ENCODE results near the gene SNAPC5.

The SNAPC5 gene

DNA sequence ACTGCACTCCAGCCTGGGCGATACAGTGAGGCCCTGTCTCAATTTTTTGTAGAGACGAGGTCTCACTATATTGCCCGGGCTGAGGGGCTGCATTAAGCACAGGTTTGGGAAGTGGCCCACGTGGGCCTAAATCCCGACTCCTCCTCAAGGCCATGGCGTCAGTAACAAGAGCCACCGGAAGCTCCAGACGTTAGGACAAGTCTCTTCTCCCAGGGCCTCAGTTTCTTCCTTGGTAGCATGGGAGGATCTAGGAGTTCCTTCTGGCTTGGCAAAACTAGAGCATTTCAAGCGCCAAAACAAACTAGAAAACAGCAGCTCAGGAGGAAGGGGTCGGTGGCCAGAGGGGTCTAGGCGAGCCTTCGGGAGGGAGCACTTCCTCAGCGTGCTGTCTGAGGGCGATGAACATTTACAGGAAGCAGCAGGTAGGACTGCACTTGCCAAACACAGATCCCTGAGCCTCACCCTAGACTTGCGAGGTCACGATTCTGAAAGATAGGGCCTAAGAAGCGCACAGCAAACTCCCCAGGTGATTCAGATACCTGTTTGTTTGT lies 536 bp downstream of the SNAPC5 start:
- no peak for DNase-seq (ENCODE audit: extremely low read depth, insufficient read length)

DNA sequence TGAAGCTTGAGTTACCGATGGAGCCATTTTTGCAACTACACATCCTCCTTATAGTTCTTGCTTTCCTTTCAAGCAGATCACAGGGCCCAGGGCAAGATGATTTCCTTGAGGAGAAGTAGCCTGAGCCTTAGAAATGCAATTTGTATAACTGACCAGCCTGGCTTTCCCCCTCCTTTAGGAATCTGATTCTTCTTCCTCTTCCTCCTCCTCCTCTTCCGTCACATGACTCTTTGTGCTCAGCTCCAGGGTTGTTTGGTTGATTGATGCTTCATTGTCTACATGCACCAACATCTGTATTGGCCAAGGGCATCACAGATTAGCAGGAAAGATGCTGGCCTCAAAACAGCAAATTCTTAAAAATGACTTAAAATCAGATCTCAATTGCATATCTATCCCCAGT lies 3.3 kb downstream of the SNAPC5 start:
- no peaks in the 10 kb centered on the region for H3K27me3 ChIP-seq (replicated peaks; ENCODE audit: control insufficient read depth, insufficient read depth, low read length)
- H3K36me3 ChIP-seq (ENCODE audit: control insufficient read depth, insufficient read depth, low read length), result peaks cover 29% of the 10 kb centered on the region
- DNase-seq (ENCODE audit: extremely low read depth, insufficient read length), result no peak
- H3K4me3 ChIP-seq (replicated peaks; ENCODE audit: low read depth, low read length), result no peak overlapping the region
- TF ChIP-seq, protein P1, sequence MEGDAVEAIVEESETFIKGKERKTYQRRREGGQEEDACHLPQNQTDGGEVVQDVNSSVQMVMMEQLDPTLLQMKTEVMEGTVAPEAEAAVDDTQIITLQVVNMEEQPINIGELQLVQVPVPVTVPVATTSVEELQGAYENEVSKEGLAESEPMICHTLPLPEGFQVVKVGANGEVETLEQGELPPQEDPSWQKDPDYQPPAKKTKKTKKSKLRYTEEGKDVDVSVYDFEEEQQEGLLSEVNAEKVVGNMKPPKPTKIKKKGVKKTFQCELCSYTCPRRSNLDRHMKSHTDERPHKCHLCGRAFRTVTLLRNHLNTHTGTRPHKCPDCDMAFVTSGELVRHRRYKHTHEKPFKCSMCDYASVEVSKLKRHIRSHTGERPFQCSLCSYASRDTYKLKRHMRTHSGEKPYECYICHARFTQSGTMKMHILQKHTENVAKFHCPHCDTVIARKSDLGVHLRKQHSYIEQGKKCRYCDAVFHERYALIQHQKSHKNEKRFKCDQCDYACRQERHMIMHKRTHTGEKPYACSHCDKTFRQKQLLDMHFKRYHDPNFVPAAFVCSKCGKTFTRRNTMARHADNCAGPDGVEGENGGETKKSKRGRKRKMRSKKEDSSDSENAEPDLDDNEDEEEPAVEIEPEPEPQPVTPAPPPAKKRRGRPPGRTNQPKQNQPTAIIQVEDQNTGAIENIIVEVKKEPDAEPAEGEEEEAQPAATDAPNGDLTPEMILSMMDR (IDR thresholded peaks at IDR 0.05; ENCODE audit: insufficient read depth, low read length, poor library complexity, severe bottlenecking), result no peak

More for the DNA sequence above, 536 bp downstream of the SNAPC5 start:
- Histone ChIP-seq H3K4me3 (replicated peaks; ENCODE audit: low read depth, low read length) (peak overlapping the region; percentile 83), H3K27me3 (replicated peaks; ENCODE audit: control insufficient read depth, insufficient read depth, low read length) (no peaks in the 10 kb centered on the region), H3K36me3 (ENCODE audit: control insufficient read depth, insufficient read depth, low read length) (peaks cover 29% of the 10 kb centered on the region)
- TF ChIP-seq, protein P1 (IDR thresholded peaks at IDR 0.05; ENCODE audit: insufficient read depth, low read length, poor library complexity, severe bottlenecking), result no peak

DNA sequence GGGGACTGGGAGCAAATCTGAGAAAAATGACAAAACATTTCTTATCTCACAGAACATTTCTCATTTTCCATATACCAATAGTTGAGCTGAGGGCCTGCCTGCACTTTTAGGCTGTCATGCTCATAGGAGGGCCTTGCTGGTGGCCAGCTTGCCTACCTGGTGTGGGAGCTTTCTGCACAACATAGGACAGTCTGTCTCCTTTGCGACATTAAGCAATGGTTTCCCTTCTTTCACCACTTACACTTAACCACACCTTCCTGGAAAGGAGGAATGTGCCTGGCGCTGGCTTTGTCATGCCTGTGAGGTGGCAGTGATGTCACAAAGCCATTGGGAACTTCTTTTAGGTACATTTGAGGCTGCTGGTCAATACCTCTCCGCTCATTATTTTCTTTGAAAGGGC lies 5.7 kb downstream of the SNAPC5 start:
- H3K4me3 ChIP-seq (replicated peaks; ENCODE audit: low read depth, low read length), result no peak overlapping the region
- no peaks in the 10 kb centered on the region for H3K27me3 ChIP-seq (replicated peaks; ENCODE audit: control insufficient read depth, insufficient read depth, low read length)
- DNase-seq (ENCODE audit: extremely low read depth, insufficient read length), result no peak
- TF ChIP-seq, protein P1 (IDR thresholded peaks at IDR 0.05; ENCODE audit: insufficient read depth, low read length, poor library complexity, severe bottlenecking), result no peak
- H3K36me3 ChIP-seq (ENCODE audit: control insufficient read depth, insufficient read depth, low read length), result peaks cover 40% of the 10 kb centered on the region

DNA sequence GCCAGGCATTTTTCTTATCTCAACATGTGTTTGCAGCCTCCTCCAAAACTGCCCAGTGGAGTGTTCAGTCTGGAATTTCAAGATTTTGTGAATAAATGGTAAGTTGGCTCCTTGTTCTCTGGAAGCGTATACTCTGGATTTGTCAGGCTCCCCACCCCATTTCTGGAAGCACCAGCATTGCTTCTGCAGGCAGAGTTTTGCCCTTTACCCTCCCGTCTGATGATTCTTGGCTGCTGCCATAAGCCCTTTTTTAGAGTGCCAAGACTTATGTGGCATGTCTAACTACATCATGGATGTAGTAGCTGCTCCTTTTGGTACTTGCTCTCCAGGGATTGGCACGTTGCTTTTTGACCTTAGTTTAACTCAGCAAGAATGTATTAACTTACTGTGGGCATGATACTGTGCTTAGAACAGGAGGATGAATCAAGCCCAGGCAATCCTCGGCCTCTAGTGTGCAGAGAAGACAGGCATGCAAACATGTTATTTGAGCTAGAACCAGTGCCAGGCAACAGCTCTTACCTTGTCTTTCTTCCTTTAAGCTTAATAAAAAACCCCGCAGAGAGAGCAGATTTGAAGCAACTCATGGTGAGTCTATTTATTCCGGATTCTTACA lies 8.3 kb downstream of the SNAPC5 start:
- Histone ChIP-seq H3K4me3 (replicated peaks; ENCODE audit: low read depth, low read length) (no peak overlapping the region), H3K27me3 (replicated peaks; ENCODE audit: control insufficient read depth, insufficient read depth, low read length) (no peaks in the 10 kb centered on the region), H3K36me3 (ENCODE audit: control insufficient read depth, insufficient read depth, low read length) (peaks cover 38% of the 10 kb centered on the region)
- no peak for DNase-seq (ENCODE audit: extremely low read depth, insufficient read length)
- TF ChIP-seq, protein P1 (IDR thresholded peaks at IDR 0.05; ENCODE audit: insufficient read depth, low read length, poor library complexity, severe bottlenecking), result no peak

DNA sequence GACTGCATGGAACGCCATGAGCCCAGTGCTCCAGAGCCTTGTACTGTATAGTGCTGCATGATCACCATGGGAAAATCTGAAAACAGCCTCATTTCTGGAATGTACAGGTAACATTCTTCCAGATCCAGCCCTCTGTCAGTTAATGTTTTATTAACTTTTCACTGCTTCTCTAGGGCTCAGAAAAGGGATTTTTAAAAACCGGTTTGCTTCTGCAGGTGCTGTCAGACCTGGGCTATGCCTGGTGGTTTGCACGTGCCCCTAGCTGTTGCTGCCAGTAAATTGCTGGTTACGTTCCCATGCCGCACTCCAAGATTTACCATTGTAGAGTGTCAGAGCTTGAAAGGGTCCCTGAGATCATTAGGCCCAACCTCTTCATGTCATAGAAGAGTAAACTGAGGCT lies 9.0 kb downstream of the SNAPC5 start:
- peaks cover 33% of the 10 kb centered on the region for H3K36me3 ChIP-seq (ENCODE audit: control insufficient read depth, insufficient read depth, low read length)
- H3K4me3 ChIP-seq (replicated peaks; ENCODE audit: low read depth, low read length), result no peak overlapping the region
- no peak for DNase-seq (ENCODE audit: extremely low read depth, insufficient read length)
- TF ChIP-seq, protein P1 (IDR thresholded peaks at IDR 0.05; ENCODE audit: insufficient read depth, low read length, poor library complexity, severe bottlenecking), result no peak
- H3K27me3 ChIP-seq (replicated peaks; ENCODE audit: control insufficient read depth, insufficient read depth, low read length), result no peaks in the 10 kb centered on the region

Data from GM06990 (cell line).